Gastrocnemius medialis (tissue), 4 donors: ENCODE data around the gene ZNF217.
"Not testable (repeated sequence)": the region's sequence is repeated elsewhere in the genome, so short reads cannot be mapped to it uniquely, and the experiment has no call there.

ENCODE experiments used
- CTCF ChIP-seq, 5 experiments: fragments of 450-650 bp in 3 of 5; fragments of 200-600 bp in 2 of 5; sonication (generic) in 2 of 5; IDR thresholded peaks in 4 of 5; conservative IDR thresholded peaks in 1 of 5; 1 replicate in 4 of 5; 2 replicates in 1 of 5; pipeline ENCODE4 v1.5.1; 2016 to 2019; ENCODE audit warnings: antibody characterized with exemption in 5 of 5, mild to moderate bottlenecking in 3 of 5, moderate library complexity in 3 of 5
- POLR2A ChIP-seq, 2 donors: fragments of 450-650 bp; IDR thresholded peaks; one replicate each; pipeline ENCODE4 v1.6.1; 2017; ENCODE audit warnings: antibody characterized with exemption in 2 of 2, mild to moderate bottlenecking in 2 of 2, moderate library complexity in 2 of 2

GRCh38 chr20:53591941-53592441, 1.6 kb downstream of the ZNF217 start:
- not testable (repeated sequence) for TF ChIP-seq CTCF (IDR thresholded peaks at IDR 0.05 in 4 of 5, conservative IDR thresholded peaks at IDR 0.05 in 1 of 5); POLR2A (IDR thresholded peaks at IDR 0.05)
